GM06990 (cell line): Measurements from ENCODE around the gene FBXW2.

Source experiments
- DNase-seq: peaks from one replicate; pipeline ENCODE4 v3.0.0-alpha.2; 2011; ENCODE audit not compliant: insufficient read length; ENCODE audit errors: extremely low read depth
- H3K27me3 ChIP-seq: replicated peaks from 2 replicates; pipeline ENCODE4 v1.6.0; 2011; ENCODE audit warnings: low read length; ENCODE audit not compliant: control insufficient read depth, insufficient read depth
- H3K36me3 ChIP-seq: 2 replicates; pipeline ENCODE4 v1.5.1; 2011; ENCODE audit warnings: low read length; ENCODE audit not compliant: control insufficient read depth, insufficient read depth
- H3K4me3 ChIP-seq: replicated peaks from 2 replicates; pipeline ENCODE4 v1.5.1; 2011; ENCODE audit warnings: low read depth, mild to moderate bottlenecking, control low read depth, low read length
- TF ChIP-seq, protein P1 (sequence below): IDR thresholded peaks from 2 replicates; pipeline ENCODE4 v1.5.1; 2011; ENCODE audit warnings: low read length, control low read depth, mild to moderate bottlenecking, inconsistent platforms; ENCODE audit not compliant: insufficient read depth, poor library complexity, severe bottlenecking

Gene FBXW2

DNA sequence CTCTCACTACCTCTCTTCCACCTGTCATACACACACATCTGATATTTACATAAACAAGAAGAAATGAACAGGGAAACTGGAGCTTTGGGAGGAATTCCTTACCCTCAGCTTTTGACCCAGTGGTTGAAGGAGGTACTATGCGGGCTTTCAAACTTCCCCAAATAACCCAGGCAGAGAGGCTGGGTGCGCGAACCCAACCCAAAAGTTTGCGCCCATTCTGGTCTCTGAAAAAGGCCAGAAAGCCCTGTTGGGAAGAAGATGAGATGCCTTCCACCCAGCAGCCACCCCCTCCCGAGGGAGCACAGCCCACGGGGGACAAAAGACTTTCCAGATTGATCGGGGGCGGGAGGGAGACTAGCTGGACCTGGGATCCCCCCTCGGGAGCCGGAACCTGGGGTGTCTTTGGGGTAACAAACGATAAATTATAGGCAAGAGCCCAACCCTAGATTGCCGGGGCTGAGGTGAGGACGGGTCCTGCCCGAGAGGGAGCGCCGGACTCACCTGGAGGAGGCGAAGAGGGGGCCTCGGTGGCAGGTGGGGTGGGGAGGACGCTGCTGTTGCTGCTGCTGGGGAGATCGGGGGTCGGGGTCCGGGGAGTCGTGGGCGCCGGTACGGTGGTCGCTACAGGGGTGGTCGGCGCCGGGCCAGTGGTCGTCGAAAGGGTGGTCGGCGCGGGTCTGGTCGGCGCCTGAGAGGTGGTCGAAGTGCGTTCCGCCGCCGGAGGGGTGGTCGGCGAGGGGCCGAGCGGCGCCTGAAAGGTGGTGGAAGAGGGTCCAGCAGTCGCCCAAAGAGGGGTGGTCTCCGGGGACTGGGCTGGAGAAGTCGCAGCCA lies 79.7 kb downstream of the FBXW2 start:
- H3K4me3 ChIP-seq, result peak overlapping the region; percentile 78
- DNase-seq, result no peak
- no peaks in the 10 kb centered on the region for H3K27me3 ChIP-seq
- no peaks in the 10 kb centered on the region for H3K36me3 ChIP-seq
- TF ChIP-seq, protein P1, sequence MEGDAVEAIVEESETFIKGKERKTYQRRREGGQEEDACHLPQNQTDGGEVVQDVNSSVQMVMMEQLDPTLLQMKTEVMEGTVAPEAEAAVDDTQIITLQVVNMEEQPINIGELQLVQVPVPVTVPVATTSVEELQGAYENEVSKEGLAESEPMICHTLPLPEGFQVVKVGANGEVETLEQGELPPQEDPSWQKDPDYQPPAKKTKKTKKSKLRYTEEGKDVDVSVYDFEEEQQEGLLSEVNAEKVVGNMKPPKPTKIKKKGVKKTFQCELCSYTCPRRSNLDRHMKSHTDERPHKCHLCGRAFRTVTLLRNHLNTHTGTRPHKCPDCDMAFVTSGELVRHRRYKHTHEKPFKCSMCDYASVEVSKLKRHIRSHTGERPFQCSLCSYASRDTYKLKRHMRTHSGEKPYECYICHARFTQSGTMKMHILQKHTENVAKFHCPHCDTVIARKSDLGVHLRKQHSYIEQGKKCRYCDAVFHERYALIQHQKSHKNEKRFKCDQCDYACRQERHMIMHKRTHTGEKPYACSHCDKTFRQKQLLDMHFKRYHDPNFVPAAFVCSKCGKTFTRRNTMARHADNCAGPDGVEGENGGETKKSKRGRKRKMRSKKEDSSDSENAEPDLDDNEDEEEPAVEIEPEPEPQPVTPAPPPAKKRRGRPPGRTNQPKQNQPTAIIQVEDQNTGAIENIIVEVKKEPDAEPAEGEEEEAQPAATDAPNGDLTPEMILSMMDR, result no peak

DNA sequence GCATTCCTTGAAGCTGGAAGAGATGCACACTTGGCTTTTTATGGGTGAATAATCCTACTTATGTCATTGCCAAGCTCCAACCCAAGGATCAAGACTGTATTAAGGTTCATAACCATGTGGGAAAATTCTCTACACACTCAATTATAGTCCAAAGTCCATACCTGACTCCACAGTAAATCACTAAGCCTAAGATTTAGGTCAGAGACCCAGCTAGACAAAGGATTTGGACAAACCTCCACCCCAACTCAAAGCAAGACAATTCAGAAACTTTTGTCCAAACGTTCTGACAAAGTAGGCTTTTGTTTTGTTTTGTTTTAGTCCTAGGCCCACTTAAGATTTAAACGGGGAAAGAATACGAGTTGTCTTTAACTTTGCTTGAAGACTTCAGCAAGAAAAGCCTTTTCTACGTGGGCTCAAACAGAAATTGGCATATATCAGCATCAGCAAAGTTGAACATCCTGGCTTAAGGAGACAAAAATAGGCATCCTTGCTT lies 80.6 kb downstream of the FBXW2 start:
- DNase-seq, result no peak
- Histone ChIP-seq H3K36me3 (no peaks in the 10 kb centered on the region), H3K4me3 (no peak overlapping the region; the same call in 1 of the 2 replicates), H3K27me3 (no peaks in the 10 kb centered on the region)
- TF ChIP-seq, protein P1, result no peak

DNA sequence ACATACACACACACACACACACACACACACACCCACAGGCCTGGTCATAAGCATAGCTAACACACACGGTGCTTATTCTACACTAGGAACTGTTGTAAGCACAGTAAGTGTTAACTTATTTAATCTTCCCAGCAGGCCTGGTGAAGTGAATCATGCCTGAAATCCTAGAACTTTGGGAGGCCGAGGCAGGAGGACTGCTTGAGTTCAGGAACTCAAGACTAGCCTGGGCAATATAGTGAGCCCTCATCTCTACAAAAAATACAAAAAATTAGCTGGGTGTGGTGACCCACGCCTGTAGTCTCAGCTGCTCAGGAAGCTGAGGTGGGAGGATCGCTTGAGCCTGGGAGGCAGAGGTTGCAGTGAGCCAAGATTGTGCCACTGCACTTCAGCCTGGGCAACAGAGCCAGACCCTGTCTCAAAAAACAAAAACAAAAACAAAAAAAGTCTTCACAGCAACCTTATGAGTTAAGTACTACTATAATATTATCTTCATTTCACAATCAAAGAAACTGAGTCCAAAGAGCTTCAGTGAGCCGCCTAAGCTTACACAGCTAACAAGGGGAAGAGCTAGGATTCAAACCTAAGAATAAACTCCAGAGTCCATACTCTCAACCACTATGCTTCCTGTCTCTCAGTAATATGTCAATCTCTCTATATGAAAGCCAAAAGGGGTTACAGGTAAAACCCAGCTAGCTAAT lies 81.2 kb downstream of the FBXW2 start:
- Histone ChIP-seq H3K4me3 (no peak overlapping the region), H3K36me3 (no peaks in the 10 kb centered on the region), H3K27me3 (no peaks in the 10 kb centered on the region)
- TF ChIP-seq, protein P1, result no peak
- DNase-seq, result no peak

DNA sequence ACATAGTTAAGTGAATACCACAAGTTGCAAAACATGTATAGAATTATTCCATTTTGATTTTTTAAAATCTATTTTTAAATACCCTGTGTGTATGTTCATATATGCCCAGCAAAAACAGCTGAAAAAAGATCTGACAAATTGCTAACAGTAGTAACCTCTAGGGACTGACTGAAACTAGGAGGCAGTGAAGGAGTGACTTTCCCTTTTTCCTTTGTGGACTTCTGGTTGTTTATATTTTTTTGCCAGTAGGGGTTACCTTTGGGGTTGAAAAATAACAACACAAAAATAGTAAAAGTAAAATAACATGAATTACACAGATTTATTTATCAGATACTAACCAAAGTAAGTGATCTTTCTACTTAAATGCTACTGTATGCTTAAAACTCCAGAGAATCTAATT lies 81.9 kb downstream of the FBXW2 start:
- no peaks in the 10 kb centered on the region for H3K27me3 ChIP-seq
- no peak overlapping the region for H3K4me3 ChIP-seq
- TF ChIP-seq, protein P1, result no peak
- no peaks in the 10 kb centered on the region for H3K36me3 ChIP-seq
- no peak for DNase-seq

DNA sequence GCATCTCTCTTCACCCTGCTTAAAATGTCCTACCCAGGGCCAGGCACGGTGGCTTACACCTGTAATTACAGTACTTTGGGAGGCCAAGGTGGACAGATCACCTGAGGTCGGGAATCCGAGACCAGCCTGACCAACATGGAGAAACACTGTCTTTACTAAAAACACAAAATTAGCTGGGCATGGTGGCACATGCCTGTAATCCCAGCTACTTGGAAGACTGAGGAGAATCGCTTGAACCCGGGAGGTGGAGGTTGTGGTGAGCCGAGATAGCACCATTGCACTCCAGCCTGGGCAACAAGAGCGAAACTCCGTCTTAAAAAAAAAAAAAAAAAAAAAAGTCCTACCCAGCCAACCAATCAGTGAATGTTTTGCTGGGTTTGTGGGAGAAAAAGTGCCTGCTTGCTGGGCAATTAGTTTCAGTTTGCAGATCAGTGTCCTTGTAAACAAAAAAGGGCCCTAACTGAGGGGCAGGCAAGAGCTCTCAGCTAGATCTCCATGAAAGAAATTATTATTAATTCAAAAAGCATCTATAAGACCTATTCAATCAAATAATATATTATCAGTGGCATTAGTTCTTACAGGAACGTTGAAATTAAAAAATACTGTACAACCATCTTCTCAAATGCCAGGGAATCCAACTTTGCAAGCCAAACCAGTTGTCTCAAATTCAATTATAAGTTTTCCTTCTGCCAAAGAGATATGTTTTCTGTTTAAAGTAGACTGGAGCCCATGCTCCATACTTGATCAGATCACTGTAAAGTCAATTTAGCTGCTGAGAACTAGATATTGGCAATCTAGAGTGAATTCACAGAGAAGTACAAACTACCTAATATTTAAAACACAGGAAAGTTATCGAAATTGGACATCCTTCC lies 82.9 kb downstream of the FBXW2 start:
- TF ChIP-seq, protein P1, result no peak
- Histone ChIP-seq H3K27me3 (no peaks in the 10 kb centered on the region), H3K36me3 (no peaks in the 10 kb centered on the region), H3K4me3 (no peak overlapping the region)
- no peak for DNase-seq
